SK-N-SH (cell line): ENCODE results near the gene CHST13. TPM values are rescaled to one million over a fixed set of nuclear protein-coding genes. Genes with fewer than 3 reads are reported as not detected.

Experiments used
- CTCF ChIA-PET: fragments of 300-600, 350-600 bp; formaldehyde crosslinking; extraction: SDS; loops from one replicate; lab custom pipeline; 2021; lab: Yijun Ruan, JAX
- POLR2A ChIA-PET: fragments of 350-600 bp; sonication (Branson Sonifier 250); formaldehyde crosslinking; extraction: SDS; loops from one replicate; lab custom pipeline; 2020; ENCODE audit warnings: antibody characterized with exemption, inconsistent platforms; lab: Yijun Ruan, JAX
- DNase-seq: peaks from one replicate; pipeline ENCODE4 v3.0.0; 2012
- H2AFZ ChIP-seq: fragments of 200-600 bp; sonication (generic); 2 replicates; pipeline ENCODE4 v1.8.1; 2016; ENCODE audit warnings: antibody characterized with exemption, mild to moderate bottlenecking, low read depth
- H3F3A ChIP-seq: fragments of 200-600 bp; sonication (generic); replicated peaks from 2 replicates; pipeline ENCODE3; 2016; ENCODE audit warnings: antibody characterized with exemption, mild to moderate bottlenecking; ENCODE audit not compliant: insufficient read depth
- H3K27ac ChIP-seq, 2 experiments: fragments of 200-500 bp in 1 of 2; fragments of 200-600 bp in 1 of 2; sonication (Bioruptor generic) in 1 of 2; sonication (generic), shearing (Covaris generic) in 1 of 2; 2 replicates each; pipeline versions ENCODE4 v1.5.1 to v1.6.1; 2014 to 2016; ENCODE audit warnings: low read depth in 2 of 2, inconsistent platforms in 1 of 2, low read length in 1 of 2, mild to moderate bottlenecking in 1 of 2, mixed read lengths in 1 of 2
- H3K27me3 ChIP-seq: fragments of 200-600 bp; sonication (generic), shearing (Covaris generic); 2 replicates; pipeline ENCODE4 v1.6.1; 2016; ENCODE audit warnings: mixed run types; ENCODE audit not compliant: insufficient read depth
- H3K36me3 ChIP-seq, 2 experiments: fragments of 200-500 bp in 1 of 2; fragments of 200-600 bp in 1 of 2; sonication (Bioruptor generic) in 1 of 2; sonication (generic) in 1 of 2; replicated peaks in 1 of 2; 2 replicates each; pipeline versions ENCODE3 to v1.5.1; 2014 to 2016; ENCODE audit warnings: low read length in 1 of 2, mild to moderate bottlenecking in 1 of 2; ENCODE audit not compliant: insufficient read depth in 2 of 2, control insufficient read depth in 1 of 2
- H3K4me1 ChIP-seq, 2 experiments: fragments of 200-500 bp in 1 of 2; fragments of 200-600 bp in 1 of 2; sonication (Bioruptor generic) in 1 of 2; sonication (generic), shearing (Covaris generic) in 1 of 2; 2 replicates each; pipeline versions ENCODE4 v1.5.1 to v1.6.1; 2014 to 2016; ENCODE audit warnings: low read depth in 1 of 2, low read length in 1 of 2, mixed run types in 1 of 2; ENCODE audit not compliant: insufficient read depth in 2 of 2, control insufficient read depth in 1 of 2
- H3K4me2 ChIP-seq: fragments of 200-600 bp; sonication (generic), shearing (Covaris generic); 2 replicates; pipeline ENCODE4 v1.6.1; 2017; ENCODE audit warnings: mixed run types
- H3K4me3 ChIP-seq, 2 experiments: fragments of 200-500 bp in 1 of 2; fragments of 200-600 bp in 1 of 2; sonication (Bioruptor generic) in 1 of 2; sonication (generic), shearing (Covaris generic) in 1 of 2; 2 replicates each; pipeline versions ENCODE4 v1.5.1 to v1.8.1; 2014 to 2016; ENCODE audit warnings: low read depth in 2 of 2, inconsistent platforms in 1 of 2, low read length in 1 of 2, mild to moderate bottlenecking in 1 of 2, mixed read lengths in 1 of 2, moderate library complexity in 1 of 2
- H3K79me2 ChIP-seq: fragments of 200-600 bp; sonication (generic); 2 replicates; pipeline ENCODE4 v1.8.1; 2017; ENCODE audit warnings: mild to moderate bottlenecking; ENCODE audit not compliant: insufficient read depth
- H3K9ac ChIP-seq: fragments of 200-600 bp; sonication (generic); 2 replicates; pipeline ENCODE4 v1.6.1; 2017; ENCODE audit warnings: mixed run types
- H3K9me2 ChIP-seq: fragments of 200-600 bp; sonication (generic); 2 replicates; pipeline ENCODE4 v1.6.1; 2017; ENCODE audit warnings: mixed run types
- H3K9me3 ChIP-seq: fragments of 200-600 bp; sonication (generic); 2 replicates; pipeline ENCODE4 v1.6.1; 2017; ENCODE audit warnings: mixed run types, mild to moderate bottlenecking, moderate library complexity
- H4K20me1 ChIP-seq: fragments of 200-600 bp; sonication (generic); 2 replicates; pipeline ENCODE4 v1.6.1; 2017; ENCODE audit warnings: mild to moderate bottlenecking, mixed run types; ENCODE audit not compliant: insufficient read depth
- CHD2 ChIP-seq: fragments of 150-350 bp; IDR thresholded peaks from 2 replicates; pipeline ENCODE4 v1.6.1; 2018; ENCODE audit warnings: low read length; ENCODE audit not compliant: partially characterized antibody
- ELF1 ChIP-seq: IDR thresholded peaks from 2 replicates; pipeline ENCODE4 v1.4.0; 2012
- EP300 ChIP-seq, 2 experiments: IDR thresholded peaks; 2 replicates each; pipeline versions ENCODE4 v1.4.0 to v1.6.1; 2012; ENCODE audit warnings: borderline replicate concordance in 1 of 2, low read depth in 1 of 2, low read length in 1 of 2
- FOSL2 ChIP-seq: IDR thresholded peaks from 2 replicates; pipeline ENCODE4 v1.4.0; 2012; ENCODE audit warnings: low read depth, mild to moderate bottlenecking, moderate library complexity, borderline replicate concordance
- FOXJ3 ChIP-seq: sonication (generic); formaldehyde crosslinking; IDR thresholded peaks from 2 replicates; pipeline ENCODE4 v1.5.1; 2020; ENCODE audit warnings: mild to moderate bottlenecking, missing genetic modification reagents
- FOXM1 ChIP-seq: IDR thresholded peaks from 2 replicates; pipeline ENCODE4 v1.4.0; 2012; ENCODE audit warnings: low read depth, mild to moderate bottlenecking
- GATA2 ChIP-seq: sonication (generic); formaldehyde crosslinking; IDR thresholded peaks from 2 replicates; pipeline ENCODE4 v1.5.0; 2020; ENCODE audit warnings: mild to moderate bottlenecking, missing genetic modification reagents
- RAD21 ChIP-seq: IDR thresholded peaks from 2 replicates; pipeline ENCODE4 v1.6.1; 2012; ENCODE audit warnings: mild to moderate bottlenecking, low read length
- RCOR1 ChIP-seq: fragments of 150-350 bp; IDR thresholded peaks from 2 replicates; pipeline ENCODE4 v1.6.1; 2017; ENCODE audit warnings: antibody characterized with exemption, low read length
- RFX5 ChIP-seq: IDR thresholded peaks from 2 replicates; pipeline ENCODE4 v1.6.1; 2012; ENCODE audit warnings: mild to moderate bottlenecking, improper control_type of control experiment, low read length
- RXRA ChIP-seq: IDR thresholded peaks from 2 replicates; pipeline ENCODE4 v1.4.0; 2012; ENCODE audit warnings: low read depth, mild to moderate bottlenecking, borderline replicate concordance
- SIN3A ChIP-seq: IDR thresholded peaks from 2 replicates; pipeline ENCODE4 v1.6.1; 2012; ENCODE audit warnings: low read depth, mild to moderate bottlenecking, low read length, moderate library complexity, borderline replicate concordance
- SMC3 ChIP-seq: IDR thresholded peaks from 2 replicates; pipeline ENCODE4 v1.6.1; 2012; ENCODE audit warnings: low read depth, low read length, improper control_type of control experiment
- TAF1 ChIP-seq: IDR thresholded peaks from 2 replicates; pipeline ENCODE4 v1.6.1; 2012; ENCODE audit warnings: low read depth, mild to moderate bottlenecking, low read length, moderate library complexity, borderline replicate concordance
- TEAD4 ChIP-seq: IDR thresholded peaks from 2 replicates; pipeline ENCODE4 v1.4.0; 2012; ENCODE audit warnings: mild to moderate bottlenecking, borderline replicate concordance; ENCODE audit not compliant: insufficient read depth
- YY1 ChIP-seq: IDR thresholded peaks from 2 replicates; pipeline ENCODE4 v1.4.0; 2012; ENCODE audit warnings: low read depth, mild to moderate bottlenecking
- WGBS: methylation state at CpG from one replicate; pipeline ENCODE4 v1.1.6; 2017; ENCODE audit warnings: low lambda C conversion rate; 5-methylcytosine and 5-hydroxymethylcytosine counted together
- polyA plus RNA-seq, 3 experiments: library from polyadenylated mRNA; depleted of rRNA; stranded (reverse); fragments of >200 nt; gene quantifications; 2 replicates each; pipeline ENCODE4 v1.2.3, GENCODE V29; 2012
- TF ChIP-seq, protein P1 (sequence below): fragments of 200-600 bp; sonication (generic); IDR thresholded peaks from 2 replicates; pipeline ENCODE4 v1.6.1; 2017; ENCODE audit warnings: antibody characterized with exemption, mild to moderate bottlenecking, moderate library complexity
- TF ChIP-seq, protein P2 (sequence below): fragments of 150-350 bp; IDR thresholded peaks from 2 replicates; pipeline ENCODE4 v1.6.1; 2017; ENCODE audit warnings: antibody characterized with exemption, low read length, low read depth, borderline replicate concordance
- TF ChIP-seq, protein P3 (sequence below): IDR thresholded peaks from 2 replicates; pipeline ENCODE4 v1.4.0; 2012; ENCODE audit warnings: low read depth
- TF ChIP-seq, protein P4 (sequence below): fragments of 150-350 bp; IDR thresholded peaks from 2 replicates; pipeline ENCODE4 v1.6.1; 2016; ENCODE audit warnings: mild to moderate bottlenecking, low read depth, low read length
- TF ChIP-seq, protein P5 (sequence below): IDR thresholded peaks from 2 replicates; pipeline ENCODE4; 2012

Gene CHST13
- polyA plus RNA-seq, 1 of the 3 experiments (the other 2 are of a cell fraction) = 0.41 TPM

DNA sequence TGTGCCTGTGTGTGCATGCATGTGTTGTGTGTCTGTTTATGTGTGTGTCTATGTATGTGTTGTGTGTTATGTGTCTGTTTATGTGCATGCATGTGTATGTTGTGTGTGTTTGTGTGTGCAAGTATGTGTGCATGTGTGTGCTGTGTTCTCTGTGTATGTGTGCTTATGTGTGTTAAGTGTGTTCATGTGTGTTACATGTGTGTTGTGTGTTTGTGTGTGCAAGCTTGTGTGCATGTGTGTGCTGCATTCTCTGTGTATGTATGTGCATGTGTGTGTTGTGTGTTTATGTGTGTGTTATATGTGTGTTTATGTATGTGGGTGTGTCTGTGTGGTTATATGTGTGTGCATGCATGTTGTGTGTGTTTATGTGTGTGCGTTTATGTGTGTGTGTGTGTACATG lies 21.3 kb upstream of the CHST13 start (continued):
- TF ChIP-seq, protein P1, sequence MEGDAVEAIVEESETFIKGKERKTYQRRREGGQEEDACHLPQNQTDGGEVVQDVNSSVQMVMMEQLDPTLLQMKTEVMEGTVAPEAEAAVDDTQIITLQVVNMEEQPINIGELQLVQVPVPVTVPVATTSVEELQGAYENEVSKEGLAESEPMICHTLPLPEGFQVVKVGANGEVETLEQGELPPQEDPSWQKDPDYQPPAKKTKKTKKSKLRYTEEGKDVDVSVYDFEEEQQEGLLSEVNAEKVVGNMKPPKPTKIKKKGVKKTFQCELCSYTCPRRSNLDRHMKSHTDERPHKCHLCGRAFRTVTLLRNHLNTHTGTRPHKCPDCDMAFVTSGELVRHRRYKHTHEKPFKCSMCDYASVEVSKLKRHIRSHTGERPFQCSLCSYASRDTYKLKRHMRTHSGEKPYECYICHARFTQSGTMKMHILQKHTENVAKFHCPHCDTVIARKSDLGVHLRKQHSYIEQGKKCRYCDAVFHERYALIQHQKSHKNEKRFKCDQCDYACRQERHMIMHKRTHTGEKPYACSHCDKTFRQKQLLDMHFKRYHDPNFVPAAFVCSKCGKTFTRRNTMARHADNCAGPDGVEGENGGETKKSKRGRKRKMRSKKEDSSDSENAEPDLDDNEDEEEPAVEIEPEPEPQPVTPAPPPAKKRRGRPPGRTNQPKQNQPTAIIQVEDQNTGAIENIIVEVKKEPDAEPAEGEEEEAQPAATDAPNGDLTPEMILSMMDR = no peak
- no peak for TF ChIP-seq TEAD4
- TF ChIP-seq, protein P2, sequence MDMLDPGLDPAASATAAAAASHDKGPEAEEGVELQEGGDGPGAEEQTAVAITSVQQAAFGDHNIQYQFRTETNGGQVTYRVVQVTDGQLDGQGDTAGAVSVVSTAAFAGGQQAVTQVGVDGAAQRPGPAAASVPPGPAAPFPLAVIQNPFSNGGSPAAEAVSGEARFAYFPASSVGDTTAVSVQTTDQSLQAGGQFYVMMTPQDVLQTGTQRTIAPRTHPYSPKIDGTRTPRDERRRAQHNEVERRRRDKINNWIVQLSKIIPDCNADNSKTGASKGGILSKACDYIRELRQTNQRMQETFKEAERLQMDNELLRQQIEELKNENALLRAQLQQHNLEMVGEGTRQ = no peak
- TF ChIP-seq, protein P3, sequence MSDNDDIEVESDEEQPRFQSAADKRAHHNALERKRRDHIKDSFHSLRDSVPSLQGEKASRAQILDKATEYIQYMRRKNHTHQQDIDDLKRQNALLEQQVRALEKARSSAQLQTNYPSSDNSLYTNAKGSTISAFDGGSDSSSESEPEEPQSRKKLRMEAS = no peak

DNA sequence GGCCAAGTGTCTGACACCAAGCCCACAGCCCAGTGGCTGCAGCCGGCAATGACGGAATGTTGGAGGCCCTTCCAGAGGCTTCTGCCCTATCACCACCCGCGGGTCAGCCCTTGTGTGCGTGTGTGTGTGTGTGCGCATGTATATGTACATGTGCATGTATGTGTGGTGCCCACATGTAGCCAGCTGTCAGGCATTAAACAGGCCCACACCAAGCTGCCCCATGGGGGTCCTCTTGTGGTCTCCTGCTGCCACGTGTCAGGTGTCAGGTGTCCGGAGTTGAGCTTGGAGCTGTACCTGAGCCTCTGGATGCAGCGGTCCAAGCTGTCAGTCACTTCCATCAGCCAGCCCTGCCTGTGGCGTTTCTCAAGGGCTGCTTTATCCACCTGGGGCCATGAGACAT lies 20.3 kb upstream of the CHST13 start:
- no peak overlapping the region for H3K9ac ChIP-seq
- H2AFZ ChIP-seq = no peak overlapping the region
- CTCF ChIA-PET = interaction anchor here (1.3 kb wide), 1 partner anchor 19 kb away, joined by 5 read pairs; no protein-coding TSS in a partner anchor
- H3K4me3 ChIP-seq = no peak overlapping the region
- H3K9me3 ChIP-seq = no peaks in the 10 kb centered on the region
- H3F3A ChIP-seq = peaks cover 11% of the 10 kb centered on the region
- H3K79me2 ChIP-seq = no peaks in the 10 kb centered on the region
- H3K27me3 ChIP-seq = peaks cover 10% of the 10 kb centered on the region; the same call in 1 of the 2 replicates
- no peaks in the 10 kb centered on the region for H3K9me2 ChIP-seq
- POLR2A ChIA-PET = no interaction called here
- H3K4me2 ChIP-seq = no peak overlapping the region
- no peaks in the 10 kb centered on the region for H3K36me3 ChIP-seq
- DNase-seq = no peak
- no peaks in the 10 kb centered on the region for H3K4me1 ChIP-seq
- H3K27ac ChIP-seq = no peak overlapping the region
- 60% methylated on average over 2 of the region's 10 CpGs for WGBS
- no peaks in the 10 kb centered on the region for H4K20me1 ChIP-seq
- TF ChIP-seq CHD2 (no peak), RFX5 (no peak), GATA2 (CRISPR knock-in tag) (no peak), FOXJ3 (CRISPR knock-in tag) (no peak), EP300 (IDR thresholded peaks at IDR 0.05; ENCODE audit: borderline replicate concordance in 1 of 2, low read depth in 1 of 2, low read length in 1 of 2) (no peak), RXRA (no peak), YY1 (no peak), RCOR1 (no peak), TEAD4 (no peak), TAF1 (no peak), FOSL2 (no peak), SMC3 (no peak), SIN3A (no peak), ELF1 (no peak), RAD21 (no peak), FOXM1 (no peak)
- TF ChIP-seq, protein P4, sequence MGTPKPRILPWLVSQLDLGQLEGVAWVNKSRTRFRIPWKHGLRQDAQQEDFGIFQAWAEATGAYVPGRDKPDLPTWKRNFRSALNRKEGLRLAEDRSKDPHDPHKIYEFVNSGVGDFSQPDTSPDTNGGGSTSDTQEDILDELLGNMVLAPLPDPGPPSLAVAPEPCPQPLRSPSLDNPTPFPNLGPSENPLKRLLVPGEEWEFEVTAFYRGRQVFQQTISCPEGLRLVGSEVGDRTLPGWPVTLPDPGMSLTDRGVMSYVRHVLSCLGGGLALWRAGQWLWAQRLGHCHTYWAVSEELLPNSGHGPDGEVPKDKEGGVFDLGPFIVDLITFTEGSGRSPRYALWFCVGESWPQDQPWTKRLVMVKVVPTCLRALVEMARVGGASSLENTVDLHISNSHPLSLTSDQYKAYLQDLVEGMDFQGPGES = no peak
- TF ChIP-seq, protein P5, sequence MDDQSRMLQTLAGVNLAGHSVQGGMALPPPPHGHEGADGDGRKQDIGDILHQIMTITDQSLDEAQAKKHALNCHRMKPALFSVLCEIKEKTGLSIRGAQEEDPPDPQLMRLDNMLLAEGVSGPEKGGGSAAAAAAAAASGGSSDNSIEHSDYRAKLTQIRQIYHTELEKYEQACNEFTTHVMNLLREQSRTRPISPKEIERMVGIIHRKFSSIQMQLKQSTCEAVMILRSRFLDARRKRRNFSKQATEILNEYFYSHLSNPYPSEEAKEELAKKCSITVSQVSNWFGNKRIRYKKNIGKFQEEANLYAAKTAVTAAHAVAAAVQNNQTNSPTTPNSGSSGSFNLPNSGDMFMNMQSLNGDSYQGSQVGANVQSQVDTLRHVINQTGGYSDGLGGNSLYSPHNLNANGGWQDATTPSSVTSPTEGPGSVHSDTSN = no peak
- TF ChIP-seq, protein P1 = no peak
